B cell (primary cell): ENCODE measurements around the gene CISD1. TPM values are rescaled to one million over a fixed set of nuclear protein-coding genes. Genes with fewer than 3 reads are reported as not detected.

Experiments
- ATAC-seq: fragments of 200-7000 bp; cut with Tn5 transposase; one replicate; pipeline ENCODE4 v1.10.0; 2021; ENCODE audit warnings: low read depth, mild to moderate bottlenecking, moderate number of reproducible peaks, moderate library complexity
- CTCF ChIA-PET: fragments of 350-600 bp; sonication (Branson Sonifier 250); formaldehyde crosslinking; loops from one replicate; lab custom pipeline; 2021; ENCODE audit warnings: antibody characterized with exemption, inconsistent platforms; lab: Charles Lee
- POLR2A ChIA-PET: fragments of 350-600 bp; sonication (Branson Sonifier 250); formaldehyde crosslinking; loops from one replicate; lab custom pipeline; 2021; ENCODE audit warnings: antibody characterized with exemption; lab: Charles Lee
- DNase-seq: peaks from one replicate; pipeline ENCODE4 v3.0.0; 2013
- H2AFZ ChIP-seq: 2 replicates; pipeline ENCODE4 v1.6.1; 2012; ENCODE audit warnings: mild to moderate bottlenecking, low read depth, low read length; ENCODE audit not compliant: insufficient read depth, poor library complexity, severe bottlenecking
- H3K27ac ChIP-seq, 2 donors: 1 replicate in 1 of 2; 2 replicates in 1 of 2; pipeline ENCODE4 v1.5.1; 2012 to 2013; ENCODE audit warnings: low read length in 2 of 2, mild to moderate bottlenecking in 2 of 2, moderate library complexity in 1 of 2
- H3K27me3 ChIP-seq, 4 experiments: fragments of 200-600 bp in 1 of 4; sonication (generic) in 1 of 4; replicated peaks in 1 of 4; 1 replicate in 2 of 4; 2 replicates in 2 of 4; pipeline versions ENCODE4 v1.6.1 to v1.7.0; 2013 to 2016; ENCODE audit warnings: low read length in 3 of 4, mild to moderate bottlenecking in 2 of 4, mixed read lengths in 1 of 4, moderate library complexity in 1 of 4; ENCODE audit not compliant: insufficient read depth in 4 of 4, control insufficient read depth in 3 of 4; ENCODE audit errors: control extremely low read depth in 1 of 4
- H3K36me3 ChIP-seq, 2 experiments: replicated peaks in 1 of 2; 1 replicate in 1 of 2; 2 replicates in 1 of 2; pipeline versions ENCODE4 v1.6.1 to v1.7.1; 2013; ENCODE audit warnings: low read length in 1 of 2; ENCODE audit not compliant: insufficient read depth in 2 of 2, control insufficient read depth in 1 of 2; ENCODE audit errors: control extremely low read depth in 1 of 2, extremely low read depth in 1 of 2
- H3K4me1 ChIP-seq, 2 donors: fragments of 200-600 bp in 1 of 2; sonication (generic) in 1 of 2; 1 replicate in 1 of 2; 2 replicates in 1 of 2; pipeline versions ENCODE4 v1.5.1 to v1.6.1; 2013 to 2017; ENCODE audit warnings: low read length in 2 of 2; ENCODE audit not compliant: control insufficient read depth in 2 of 2, insufficient read depth in 2 of 2
- H3K4me2 ChIP-seq: replicated peaks from 2 replicates; pipeline ENCODE3; 2012; ENCODE audit warnings: mild to moderate bottlenecking, low read depth, low read length; ENCODE audit not compliant: poor library complexity, severe bottlenecking
- H3K4me3 ChIP-seq, 5 experiments: fragments of 200-600 bp in 1 of 5; sonication (generic) in 1 of 5; 1 replicate in 3 of 5; 2 replicates in 2 of 5; pipeline versions ENCODE4 v1.5.1 to v1.7.0; 2011 to 2016; ENCODE audit warnings: low read length in 4 of 5, mild to moderate bottlenecking in 4 of 5, low read depth in 2 of 5, control low read depth in 1 of 5, moderate library complexity in 1 of 5; ENCODE audit not compliant: insufficient read depth in 1 of 5; ENCODE audit errors: control extremely low read depth in 1 of 5, extremely low read depth in 1 of 5
- H3K79me2 ChIP-seq: fragments of 200-600 bp; sonication (generic); one replicate; pipeline ENCODE4 v1.6.0; 2016; ENCODE audit warnings: low read length; ENCODE audit not compliant: control insufficient read depth, insufficient read depth
- H3K9ac ChIP-seq: fragments of 200-600 bp; sonication (generic); 2 replicates; pipeline ENCODE4 v1.6.1; 2017; ENCODE audit warnings: mild to moderate bottlenecking, low read length, moderate library complexity
- H3K9me3 ChIP-seq, 3 donors: one replicate each; pipeline versions ENCODE4 v1.6.1 to v1.7.1; 2013; ENCODE audit warnings: low read length in 2 of 3; ENCODE audit not compliant: control insufficient read depth in 2 of 3, insufficient read depth in 1 of 3; ENCODE audit errors: control extremely low read depth in 1 of 3
- H4K20me1 ChIP-seq: 2 replicates; pipeline ENCODE4 v1.6.0; 2012; ENCODE audit warnings: mild to moderate bottlenecking, low read length; ENCODE audit not compliant: insufficient read depth, control insufficient read depth, poor library complexity, severe bottlenecking
- H3K27ac Mint-ChIP-seq: one replicate; pipeline ENCODE4 v1.8.0; 2021; ENCODE audit warnings: mixed read lengths
- H3K27me3 Mint-ChIP-seq: one replicate; pipeline ENCODE4 v1.8.0; 2021; ENCODE audit warnings: mixed read lengths
- H3K4me1 Mint-ChIP-seq: one replicate; pipeline ENCODE4 v1.8.0; 2021; ENCODE audit warnings: mixed read lengths
- H3K4me3 Mint-ChIP-seq: one replicate; pipeline ENCODE4 v1.8.0; 2021; ENCODE audit warnings: mixed read lengths
- H3K9me3 Mint-ChIP-seq: one replicate; pipeline ENCODE4 v1.8.0; 2022; ENCODE audit warnings: mixed read lengths; ENCODE audit not compliant: insufficient read depth
- EZH2 ChIP-seq: IDR thresholded peaks from 2 replicates; pipeline ENCODE4 v1.6.1; 2012; ENCODE audit warnings: borderline replicate concordance, low read depth, mild to moderate bottlenecking, moderate library complexity, low read length; ENCODE audit not compliant: insufficient read depth, poor library complexity, severe bottlenecking
- WGBS: methylation state at CpG from one replicate; pipeline ENCODE4 v1.1.5; 2013; ENCODE audit warnings: missing lambda C conversion rate; ENCODE audit not compliant: insufficient coverage; 5-methylcytosine and 5-hydroxymethylcytosine counted together
- intact Hi-C: fragments of 100-400 bp; cut with micrococcal nuclease; formaldehyde crosslinking; loops from one replicate; pipeline ENCODE4 v1.10.0; 2022
- polyA plus RNA-seq: library from polyadenylated mRNA; depleted of rRNA; stranded (reverse); fragments of >200 nt; gene quantifications from 2 replicates; pipeline ENCODE4 v1.2.3, GENCODE V29; 2012
- total RNA-seq, 2 donors: library from RNA; stranded (reverse); fragments of 120-200 nt in 1 of 2; gene quantifications; 1 replicate in 1 of 2; 2 replicates in 1 of 2; pipeline versions ENCODE4 v1.2.3 to v1.2.4, GENCODE V29; 2013 to 2022
- TF ChIP-seq, protein P1 (sequence below): fragments of 200-600 bp; IDR thresholded peaks from one replicate; pipeline ENCODE4 v1.8.0; 2022; ENCODE audit warnings: antibody characterized with exemption, mild to moderate bottlenecking

Gene CISD1
- total and polyA plus RNA-seq, 2 donors (not counting 1 experiment from before 2014, with no cell fraction given): 6.6 to 7.3 TPM

DNA sequence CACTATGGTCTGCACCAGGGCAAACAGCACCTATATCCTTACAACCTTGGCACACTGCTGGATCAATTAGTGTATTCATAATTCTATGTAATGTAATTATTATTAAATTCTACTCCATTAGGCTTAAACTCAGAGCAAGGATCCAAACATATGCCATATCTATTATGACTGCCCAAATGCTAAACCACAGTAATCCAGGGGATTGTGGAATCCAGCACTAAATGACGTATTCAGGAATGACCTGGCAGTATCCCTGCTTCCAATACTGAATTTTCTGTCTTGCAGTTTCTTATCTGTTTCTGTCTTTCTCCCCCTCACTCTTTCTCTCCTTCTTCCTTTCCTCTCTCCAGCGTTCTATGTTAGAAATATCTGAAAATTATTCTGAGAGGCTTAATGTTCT is 49.4 kb downstream of the CISD1 start:
- CTCF ChIA-PET: no interaction called here
- WGBS: 92% methylated on average over 1 of the region's 2 CpGs
- no peak overlapping the region for H3K9ac ChIP-seq
- H3K4me2 ChIP-seq: no peak overlapping the region
- POLR2A ChIA-PET: no interaction called here
- DNase-seq (no peak), ATAC-seq (no peak)
- H3K79me2 ChIP-seq: no peaks in the 10 kb centered on the region
- peaks cover 8% of the 10 kb centered on the region for H3K4me1 Mint-ChIP-seq
- TF ChIP-seq EZH2: no peak
- TF ChIP-seq, protein P1, sequence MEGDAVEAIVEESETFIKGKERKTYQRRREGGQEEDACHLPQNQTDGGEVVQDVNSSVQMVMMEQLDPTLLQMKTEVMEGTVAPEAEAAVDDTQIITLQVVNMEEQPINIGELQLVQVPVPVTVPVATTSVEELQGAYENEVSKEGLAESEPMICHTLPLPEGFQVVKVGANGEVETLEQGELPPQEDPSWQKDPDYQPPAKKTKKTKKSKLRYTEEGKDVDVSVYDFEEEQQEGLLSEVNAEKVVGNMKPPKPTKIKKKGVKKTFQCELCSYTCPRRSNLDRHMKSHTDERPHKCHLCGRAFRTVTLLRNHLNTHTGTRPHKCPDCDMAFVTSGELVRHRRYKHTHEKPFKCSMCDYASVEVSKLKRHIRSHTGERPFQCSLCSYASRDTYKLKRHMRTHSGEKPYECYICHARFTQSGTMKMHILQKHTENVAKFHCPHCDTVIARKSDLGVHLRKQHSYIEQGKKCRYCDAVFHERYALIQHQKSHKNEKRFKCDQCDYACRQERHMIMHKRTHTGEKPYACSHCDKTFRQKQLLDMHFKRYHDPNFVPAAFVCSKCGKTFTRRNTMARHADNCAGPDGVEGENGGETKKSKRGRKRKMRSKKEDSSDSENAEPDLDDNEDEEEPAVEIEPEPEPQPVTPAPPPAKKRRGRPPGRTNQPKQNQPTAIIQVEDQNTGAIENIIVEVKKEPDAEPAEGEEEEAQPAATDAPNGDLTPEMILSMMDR: no peak
- peaks cover 6% of the 10 kb centered on the region for H3K27me3 Mint-ChIP-seq
- no peak overlapping the region for H3K27ac ChIP-seq
- no peaks in the 10 kb centered on the region for H3K9me3 ChIP-seq
- no peaks in the 10 kb centered on the region for H3K36me3 ChIP-seq
- intact Hi-C loops: no loop called here
- no peaks in the 10 kb centered on the region for H4K20me1 ChIP-seq
- no peak overlapping the region for H3K4me3 ChIP-seq
- H3K4me1 ChIP-seq: peaks cover 8% of the 10 kb centered on the region in 2 donors
- no peak overlapping the region for H3K27ac Mint-ChIP-seq
- H3K9me3 Mint-ChIP-seq: no peaks in the 10 kb centered on the region
- no peaks in the 10 kb centered on the region for H3K27me3 ChIP-seq
- no peak overlapping the region for H3K4me3 Mint-ChIP-seq
- H2AFZ ChIP-seq: no peak overlapping the region

DNA sequence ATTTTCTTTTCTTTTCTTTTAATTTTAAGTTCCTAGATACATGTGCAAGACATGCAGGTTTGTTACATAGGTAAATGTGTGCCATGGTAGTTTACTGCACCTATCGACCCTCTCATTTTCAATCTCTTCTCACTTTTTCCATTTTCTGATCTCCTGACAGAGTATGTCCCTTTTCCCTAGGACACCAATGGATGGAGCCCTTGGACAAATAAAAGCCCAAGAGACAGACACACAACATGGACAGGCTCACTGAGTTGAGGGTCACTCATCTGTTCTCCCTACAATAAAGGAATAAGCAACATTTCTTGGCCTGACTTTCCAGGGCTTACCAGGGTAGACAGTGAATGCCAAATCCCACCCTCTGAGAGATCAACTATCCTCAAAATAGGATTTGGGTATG is 50.6 kb downstream of the CISD1 start:
- CTCF ChIA-PET: no interaction called here
- intact Hi-C loops: no loop called here
- no peaks in the 10 kb centered on the region for H3K36me3 ChIP-seq
- H3K4me1 ChIP-seq: peaks cover 8% of the 10 kb centered on the region in 2 donors
- H3K27ac Mint-ChIP-seq: no peak overlapping the region
- no peak overlapping the region for H3K4me3 Mint-ChIP-seq
- H3K4me3 ChIP-seq: no peak overlapping the region
- WGBS: 100% methylated on average over 1 of the region's 1 CpG
- H3K27me3 ChIP-seq: no peaks in the 10 kb centered on the region
- no peak overlapping the region for H3K9ac ChIP-seq
- no peaks in the 10 kb centered on the region for H3K79me2 ChIP-seq
- no peaks in the 10 kb centered on the region for H3K9me3 Mint-ChIP-seq
- no peak overlapping the region for H2AFZ ChIP-seq
- POLR2A ChIA-PET: no interaction called here
- no peak overlapping the region for H3K4me2 ChIP-seq
- ATAC-seq (no peak), DNase-seq (no peak)
- TF ChIP-seq, protein P1: no peak
- TF ChIP-seq EZH2: no peak
- H4K20me1 ChIP-seq: no peaks in the 10 kb centered on the region
- H3K4me1 Mint-ChIP-seq: peaks cover 8% of the 10 kb centered on the region
- peaks cover 6% of the 10 kb centered on the region for H3K27me3 Mint-ChIP-seq
- no peaks in the 10 kb centered on the region for H3K9me3 ChIP-seq
- no peak overlapping the region for H3K27ac ChIP-seq
